GM21526 (cell line): ENCODE data around the gene SBK2.
"Not testable (repeated sequence)": the region's sequence is repeated elsewhere in the genome, so short reads cannot be mapped to it uniquely, and the experiment has no call there.

ENCODE experiments used
- ATAC-seq: cut with Tn5 transposase; IDR thresholded peaks from one replicate; pipeline ENCODE4 v1.9.1; 2021; ENCODE audit warnings: moderate library complexity; ENCODE audit not compliant: unreplicated experiment, low FRiP score

SBK2 gene, protein sequence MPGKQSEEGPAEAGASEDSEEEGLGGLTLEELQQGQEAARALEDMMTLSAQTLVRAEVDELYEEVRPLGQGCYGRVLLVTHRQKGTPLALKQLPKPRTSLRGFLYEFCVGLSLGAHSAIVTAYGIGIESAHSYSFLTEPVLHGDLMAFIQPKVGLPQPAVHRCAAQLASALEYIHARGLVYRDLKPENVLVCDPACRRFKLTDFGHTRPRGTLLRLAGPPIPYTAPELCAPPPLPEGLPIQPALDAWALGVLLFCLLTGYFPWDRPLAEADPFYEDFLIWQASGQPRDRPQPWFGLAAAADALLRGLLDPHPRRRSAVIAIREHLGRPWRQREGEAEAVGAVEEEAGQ

DNA sequence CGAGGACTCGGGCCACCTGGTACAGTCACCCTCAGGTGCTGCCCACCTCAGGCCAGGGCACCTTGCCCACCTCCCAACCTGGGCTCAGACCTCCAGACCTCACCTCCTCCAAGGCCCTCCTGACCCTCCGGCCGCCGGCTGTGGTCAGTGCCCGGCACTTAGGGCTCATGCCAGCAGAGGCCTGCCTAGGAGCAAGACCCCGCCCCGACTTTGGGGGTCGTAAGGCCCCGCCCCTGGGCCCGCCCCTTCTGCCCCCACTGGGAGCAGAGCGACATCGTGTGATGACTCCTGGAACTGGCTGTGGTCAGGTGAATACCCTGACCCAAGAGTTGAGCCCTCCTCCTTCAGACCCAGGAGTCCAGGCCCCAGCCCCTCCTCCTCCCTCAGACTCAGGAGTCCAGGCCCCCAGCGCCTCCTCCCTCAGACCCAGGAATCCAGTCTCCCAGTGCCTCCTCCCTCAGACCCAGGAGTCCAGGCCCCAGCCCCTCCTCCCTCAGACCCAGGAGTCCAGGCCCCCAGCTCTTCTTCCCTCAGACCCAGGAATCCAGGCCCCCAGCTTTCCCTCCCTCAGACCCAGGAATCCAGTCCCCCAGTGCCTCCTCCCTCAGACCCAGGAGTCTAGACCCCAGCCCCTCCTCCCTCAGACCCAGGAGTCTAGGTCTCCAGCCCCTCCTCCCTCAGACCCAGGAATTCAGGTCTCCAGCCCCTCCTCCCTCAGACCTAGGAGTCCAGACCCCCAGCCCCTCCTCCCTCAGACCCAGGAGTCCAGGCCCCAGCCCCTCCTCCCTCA lies at the start of gene SBK2:
TSS of gene SBK2 (minus strand) at position 183 of the 790 bp plus-strand sequence. CDS start 839 bp downstream, outside the sequence.
- no peak for ATAC-seq

DNA sequence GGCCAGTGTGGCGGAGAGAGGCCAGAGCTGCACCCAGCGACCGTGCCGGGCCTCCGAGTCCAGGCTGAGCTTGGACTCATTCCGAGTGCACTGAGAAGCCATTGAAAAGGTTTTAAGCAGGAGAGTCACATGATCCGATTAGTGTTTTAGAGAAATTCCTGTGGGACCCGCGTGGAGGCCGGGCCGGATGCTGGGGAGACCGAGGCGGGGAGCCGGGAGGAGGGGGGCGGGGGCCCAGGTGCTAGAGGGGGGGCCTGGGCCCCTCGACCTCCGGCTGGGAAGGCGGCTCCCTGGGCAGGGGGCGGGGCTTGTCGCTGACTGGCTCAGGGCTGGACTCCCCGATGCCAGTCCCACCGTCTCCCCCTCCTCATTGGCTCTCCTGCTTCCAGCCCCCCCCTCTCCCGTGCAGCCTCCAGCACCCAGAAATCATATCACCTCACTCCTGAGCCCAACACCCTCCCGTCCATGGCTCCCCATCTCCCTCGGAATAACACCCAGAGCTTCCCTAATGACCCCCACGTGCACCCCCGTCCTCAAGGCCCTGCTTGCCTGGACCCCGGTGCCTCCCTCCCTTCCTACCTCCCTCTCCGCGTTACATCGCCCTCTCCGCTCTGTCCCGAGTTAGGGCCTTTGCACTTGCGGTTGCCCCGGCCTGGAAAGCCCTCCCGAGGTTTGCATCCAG lies 48.9 kb upstream of the SBK2 start:
- no peak for ATAC-seq

DNA sequence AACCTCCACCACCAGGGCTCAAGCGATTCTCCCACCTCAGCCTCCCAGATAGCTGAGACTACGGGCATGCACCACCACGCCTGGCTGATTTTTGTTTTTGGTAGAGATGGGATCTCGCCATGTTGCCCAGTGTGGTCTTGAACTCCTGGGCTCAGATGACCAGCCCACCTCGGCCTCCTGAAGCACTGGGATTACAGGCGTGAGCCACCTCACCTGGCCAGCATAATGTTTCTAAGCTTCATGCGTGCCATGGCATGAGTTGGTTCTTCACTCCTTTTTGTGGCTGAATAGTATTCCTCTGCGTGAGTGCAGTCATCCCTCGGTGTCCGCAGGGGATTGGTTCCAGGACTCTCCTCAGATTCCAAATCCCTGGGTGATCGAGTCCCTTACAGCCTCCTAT lies 47.9 kb upstream of the SBK2 start:
- no peak for ATAC-seq

DNA sequence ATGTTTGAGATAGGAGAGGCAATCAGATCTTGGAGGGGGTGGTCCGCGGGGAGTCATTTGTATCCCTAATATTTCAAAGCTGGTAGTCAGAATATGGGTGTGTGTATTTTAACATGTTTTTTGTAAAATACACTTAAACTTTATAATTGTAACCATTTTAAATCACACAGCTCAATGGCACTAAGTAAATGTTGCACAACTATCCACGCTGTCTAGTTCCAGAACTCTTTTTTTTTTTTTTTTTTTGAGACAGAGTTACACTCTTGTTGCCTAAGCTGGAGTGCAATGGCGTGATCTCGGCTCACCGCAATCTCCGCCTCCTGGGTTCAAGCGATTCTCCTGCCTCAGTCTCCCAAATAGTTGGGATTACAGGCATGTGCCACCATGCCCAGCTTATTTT lies 47.0 kb upstream of the SBK2 start:
- ATAC-seq: not testable (repeated sequence)

DNA sequence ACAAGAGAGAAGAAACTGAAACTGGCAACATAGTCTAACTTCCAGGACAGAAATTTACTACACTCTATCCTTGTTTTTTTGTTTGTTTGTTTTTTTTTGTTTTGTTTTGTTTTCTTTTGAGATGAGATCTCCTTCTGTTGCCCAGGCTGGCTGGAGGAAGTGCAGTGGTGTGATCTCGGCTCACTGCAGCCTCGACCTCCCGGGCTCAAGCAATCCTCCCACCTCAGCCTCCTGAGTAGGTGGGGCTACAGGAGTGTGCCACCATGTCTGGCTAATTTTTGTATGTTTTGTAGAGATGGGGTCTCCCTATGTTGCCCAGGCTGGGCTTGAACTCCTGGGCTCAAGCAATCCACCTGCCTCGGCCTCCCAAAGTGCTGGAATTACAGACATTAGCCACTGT lies 45.4 kb upstream of the SBK2 start:
- ATAC-seq: not testable (repeated sequence)

DNA sequence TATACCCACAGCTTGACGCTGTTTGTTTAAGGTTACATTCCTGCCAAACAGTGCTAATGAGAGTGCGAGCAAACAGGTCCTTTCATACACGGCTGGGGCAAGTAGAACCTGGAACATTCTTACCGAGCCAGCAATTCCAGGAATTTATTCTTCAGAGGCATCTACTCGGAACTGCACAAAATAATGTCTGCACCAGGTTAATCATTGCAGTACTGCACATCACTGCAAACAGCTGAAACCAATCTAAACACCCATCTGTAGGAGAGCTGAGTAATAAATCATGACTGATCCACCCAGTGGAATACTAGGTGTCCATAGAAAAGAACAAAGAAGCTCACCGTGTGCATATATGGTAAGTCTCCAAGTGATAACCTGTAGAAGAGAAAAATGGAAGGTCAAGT lies 44.9 kb upstream of the SBK2 start:
- no peak for ATAC-seq

DNA sequence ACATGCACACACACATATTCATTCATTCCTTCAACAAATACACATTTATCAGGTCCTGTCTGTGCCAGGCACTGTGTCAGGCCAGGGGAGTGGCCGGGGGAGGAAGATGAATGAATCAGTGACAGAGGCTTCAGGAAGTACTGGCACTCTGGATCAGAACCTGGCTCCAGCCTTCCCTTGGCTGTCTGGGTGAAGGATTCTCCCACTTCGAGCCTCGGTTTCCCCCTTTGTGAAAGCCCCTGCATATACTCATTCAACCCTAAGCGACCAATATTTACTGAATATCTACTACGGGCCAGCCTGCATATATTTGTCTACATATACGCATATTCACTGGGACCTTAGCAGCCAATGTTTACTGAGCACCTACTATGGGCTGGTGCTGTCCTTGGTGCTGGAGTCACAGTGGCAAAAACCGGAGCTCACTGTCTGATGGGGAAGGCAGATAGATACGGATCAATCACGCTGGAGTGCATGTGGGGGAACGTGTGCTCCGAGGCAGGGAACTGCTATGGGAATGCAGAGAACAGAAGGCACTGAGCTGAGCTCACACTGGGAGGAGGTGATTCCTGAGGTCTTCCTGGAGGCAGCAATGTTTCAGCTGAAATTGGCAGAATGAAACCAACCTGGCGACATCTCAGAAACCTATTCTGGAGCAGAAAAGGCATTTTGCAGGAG lies 44.4 kb upstream of the SBK2 start:
- no peak for ATAC-seq

DNA sequence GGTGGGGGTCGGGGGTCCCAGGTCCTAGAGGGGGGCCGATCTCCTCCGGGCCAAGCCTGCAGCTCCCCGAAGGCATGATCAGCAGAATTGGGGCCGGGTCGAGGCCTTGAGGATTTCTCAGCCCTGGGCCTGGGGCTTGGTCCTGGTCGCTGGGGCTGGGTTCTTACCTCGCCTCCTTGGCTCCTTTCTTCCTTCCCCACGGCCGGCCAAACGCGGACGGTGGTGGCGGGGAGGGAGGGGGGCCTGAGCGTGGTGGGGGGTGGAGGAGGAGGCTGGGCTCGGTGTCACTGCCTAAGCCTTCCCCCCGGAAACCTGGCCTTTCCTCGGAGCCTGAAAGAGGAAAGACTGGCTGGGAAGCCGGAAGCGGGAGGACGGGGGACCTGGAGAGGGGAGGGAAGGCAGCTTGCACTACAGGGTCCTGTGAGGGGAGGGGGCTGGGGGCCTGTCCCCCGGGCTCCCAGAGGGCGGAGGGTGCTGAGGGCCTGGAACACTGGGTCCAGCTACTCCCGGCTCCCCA lies 43.8 kb upstream of the SBK2 start, which contains the start of gene ZNF579:
TSS of gene ZNF579 (minus strand) at position 221 of the 517 bp plus-strand sequence. CDS start 1,209 bp downstream, outside the sequence.
- ATAC-seq: no peak

DNA sequence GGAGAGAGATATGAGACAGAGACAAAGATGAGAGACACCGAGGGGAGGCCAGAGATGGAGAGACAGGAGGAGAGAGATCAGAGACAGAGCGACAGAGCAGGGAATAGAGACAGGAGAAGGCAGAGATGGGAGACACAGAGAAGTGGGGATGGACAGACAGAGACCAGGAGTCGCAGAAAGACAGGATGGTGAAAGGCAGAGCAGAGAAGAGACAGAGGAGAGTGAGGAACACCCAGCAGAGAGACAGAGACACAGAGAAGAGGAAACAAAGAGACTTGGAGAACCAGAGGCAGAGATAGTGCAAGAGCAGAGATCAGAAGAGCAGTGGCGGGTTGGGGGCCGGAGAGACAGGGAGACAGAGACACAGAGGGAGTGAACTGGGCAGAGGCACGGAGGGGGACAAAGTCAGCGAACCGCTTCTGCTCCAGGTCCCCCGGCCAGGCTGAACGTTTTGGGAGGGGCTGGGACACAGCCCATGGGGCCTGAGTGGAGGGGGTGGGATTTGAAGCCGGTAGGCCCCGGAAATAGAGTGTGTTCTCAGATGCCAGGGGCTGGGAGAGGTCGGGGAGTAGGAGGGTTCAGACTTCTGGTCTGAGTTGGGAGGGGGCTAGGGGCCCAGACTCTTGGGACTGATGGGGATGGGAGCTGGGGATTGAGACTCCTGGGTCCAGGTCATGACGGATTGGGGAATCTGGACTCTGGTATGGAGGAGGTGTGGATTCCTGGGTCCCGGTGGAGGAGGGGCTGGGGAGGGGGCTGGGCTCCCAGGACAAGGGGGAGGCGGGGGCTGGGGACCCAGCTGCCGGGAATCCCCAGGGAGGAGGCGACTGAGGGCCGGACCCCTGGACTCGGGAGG lies 43.1 kb upstream of the SBK2 start:
- no peak for ATAC-seq

DNA sequence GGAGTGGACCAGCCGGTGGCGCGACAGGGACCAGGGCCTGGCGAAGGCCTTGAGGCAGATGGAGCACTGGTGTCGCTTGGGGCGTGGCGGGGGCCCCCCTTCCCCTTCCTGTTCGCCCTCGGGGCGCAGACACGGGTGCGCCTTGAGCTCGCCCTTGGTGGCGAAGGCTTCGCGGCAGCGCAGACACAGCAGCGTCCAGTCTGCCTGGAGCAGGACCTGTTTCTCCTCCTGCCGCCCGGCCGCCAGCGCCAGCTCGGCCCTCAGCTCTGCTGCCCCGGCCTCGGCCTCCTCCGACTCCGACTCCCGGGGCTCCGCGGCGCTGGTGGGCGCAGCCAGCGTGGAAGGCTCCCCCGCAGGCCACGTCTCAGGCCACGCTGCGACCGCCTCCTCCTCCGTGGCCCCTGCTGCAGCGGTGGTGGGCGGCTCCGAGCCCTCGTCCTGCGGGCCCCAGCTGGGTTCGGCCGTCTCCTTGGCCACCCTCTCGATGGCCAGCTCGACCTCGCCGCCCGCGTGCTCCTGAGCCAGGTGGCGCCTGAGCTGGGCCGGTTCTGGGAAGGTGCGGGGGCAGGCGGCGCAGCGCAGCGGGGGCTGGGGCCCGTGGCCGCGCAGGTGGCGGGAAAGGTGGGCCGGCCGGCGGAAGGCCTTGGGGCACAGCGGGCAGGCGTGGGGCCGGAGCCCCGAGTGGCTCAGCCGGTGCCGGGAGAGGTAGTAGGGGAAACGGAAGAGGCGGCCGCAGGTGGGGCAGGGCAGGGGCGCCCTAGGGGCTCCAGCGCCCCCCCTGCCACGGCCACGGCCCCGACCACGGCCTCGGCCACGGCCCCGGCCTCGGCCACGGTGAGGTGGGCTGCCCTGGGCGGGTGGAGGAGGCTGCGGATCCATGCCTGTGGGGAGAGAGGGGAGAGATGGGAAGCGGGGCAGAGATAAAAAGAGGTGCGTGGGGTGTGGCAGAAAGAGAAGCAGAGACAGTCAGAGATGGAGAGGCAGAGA lies 42.1 kb upstream of the SBK2 start:
- ATAC-seq: no peak

DNA sequence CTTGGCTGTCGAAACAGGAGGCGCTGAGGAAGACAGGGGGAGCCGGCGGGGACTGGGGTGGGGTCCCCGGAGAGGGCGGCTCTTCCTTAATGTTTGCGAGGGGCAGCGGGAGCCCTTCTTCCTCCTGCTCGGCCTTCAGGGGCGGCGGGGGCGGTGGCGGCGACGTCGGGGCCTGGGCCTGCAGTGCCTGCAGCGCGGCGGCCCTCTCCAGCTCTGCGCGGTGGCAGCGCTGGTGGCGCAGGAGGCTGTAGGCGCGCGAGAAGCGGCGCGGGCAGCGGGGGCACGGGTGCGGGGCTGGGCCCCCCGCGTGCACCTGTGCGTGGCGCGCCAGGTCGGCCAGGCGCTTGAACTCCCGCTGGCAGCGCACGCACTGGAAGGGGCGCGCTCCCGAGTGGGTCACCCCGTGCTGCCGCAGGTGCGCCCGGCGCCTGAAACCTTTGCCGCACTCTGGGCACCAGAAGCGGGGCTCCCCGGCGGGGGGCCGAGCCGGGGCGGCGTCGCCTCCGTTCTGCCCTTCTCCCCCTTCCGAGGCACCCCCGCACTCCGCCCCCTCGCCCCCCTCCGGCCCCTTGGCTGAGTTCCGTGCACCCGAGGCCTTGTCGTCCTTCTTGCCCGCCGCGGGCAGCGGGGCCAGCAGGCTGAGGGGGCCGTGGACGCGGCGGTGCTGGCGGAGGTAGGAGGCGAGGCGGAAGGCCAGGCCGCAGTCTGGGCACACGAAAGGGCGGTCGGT lies 41.3 kb upstream of the SBK2 start:
- no peak for ATAC-seq

DNA sequence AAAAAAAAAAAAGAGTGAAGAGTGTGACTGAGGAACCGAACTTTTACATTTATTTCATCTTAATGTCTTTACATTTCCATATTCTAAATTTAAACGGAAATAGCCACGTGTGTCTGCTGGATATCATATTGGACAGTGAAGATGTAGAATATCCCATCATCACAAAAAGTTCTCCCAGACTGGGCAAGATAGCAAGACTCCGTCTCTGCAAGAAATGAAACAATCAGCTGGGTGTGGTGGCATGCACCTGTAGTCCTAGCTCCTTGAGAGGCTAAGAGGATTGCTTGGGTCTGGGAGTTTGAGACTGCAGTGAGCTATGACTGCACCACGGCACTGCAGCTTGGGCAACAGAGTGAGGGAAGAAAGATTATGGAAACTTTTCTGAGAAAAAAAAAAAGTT lies 39.8 kb upstream of the SBK2 start:
- ATAC-seq: no peak

DNA sequence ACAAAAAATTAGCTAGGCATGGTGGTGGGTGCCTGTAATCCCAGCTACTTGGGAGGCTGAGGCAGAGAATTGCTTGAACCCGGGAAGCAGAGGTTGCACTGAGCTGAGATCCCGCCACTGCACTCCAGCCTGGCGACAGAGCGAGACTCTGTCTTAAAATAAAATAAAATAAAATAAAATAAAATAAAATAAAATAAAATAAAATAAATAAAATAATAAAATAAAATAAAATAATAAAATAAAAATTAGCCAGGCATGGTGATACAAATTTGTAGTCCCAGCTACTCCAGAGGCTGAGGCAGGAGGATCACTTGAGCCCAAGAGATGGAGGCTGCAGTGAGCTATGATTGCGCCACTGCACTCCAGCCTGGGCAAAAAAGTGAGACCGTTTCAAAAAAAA lies 37.0 kb upstream of the SBK2 start:
- not testable (repeated sequence) for ATAC-seq

DNA sequence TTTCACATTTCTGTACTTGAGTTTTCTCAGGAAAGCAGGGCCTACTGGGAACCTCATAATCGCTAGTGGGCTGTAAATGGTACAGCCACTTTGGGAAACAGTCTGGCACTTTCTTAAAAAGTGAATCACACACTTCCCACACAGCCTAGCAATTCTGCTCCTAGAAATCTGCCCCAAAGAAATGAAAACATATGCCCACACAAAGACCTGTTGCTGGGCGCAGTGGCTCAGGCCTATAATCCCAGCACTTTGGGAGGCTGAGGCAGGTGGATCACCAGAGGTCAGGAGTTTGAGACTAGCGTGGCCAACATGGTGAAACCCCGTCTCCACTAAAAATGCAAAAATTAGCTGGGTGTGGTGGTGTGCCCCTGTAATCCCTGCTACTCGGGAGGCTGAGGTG lies 32.5 kb upstream of the SBK2 start:
- ATAC-seq: not testable (repeated sequence)

DNA sequence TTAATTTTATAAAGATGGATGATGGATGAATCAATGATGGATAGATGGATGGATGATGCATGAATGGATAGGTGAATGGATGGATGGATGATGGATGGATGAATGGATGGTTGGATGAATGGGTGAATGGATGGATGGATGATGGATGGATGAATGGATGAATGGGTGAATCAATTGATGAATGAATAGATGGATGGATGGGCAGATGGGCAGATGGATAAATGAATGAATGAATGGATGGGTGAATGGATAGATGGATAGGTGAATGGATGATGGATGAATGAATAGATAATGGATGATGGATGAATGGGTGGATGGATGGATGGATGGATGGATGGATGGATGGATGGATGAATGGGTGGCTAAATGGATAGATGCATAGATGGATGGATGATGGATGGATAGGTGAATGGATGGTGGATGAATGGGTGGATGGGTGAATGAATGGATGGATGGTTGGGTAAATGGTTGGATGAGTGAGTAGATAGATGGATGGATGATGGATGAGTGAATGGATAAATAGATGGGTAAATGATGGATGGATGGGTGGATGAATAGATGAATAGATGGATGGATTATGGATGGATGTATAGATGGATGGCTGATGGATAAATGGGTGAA lies 30.9 kb upstream of the SBK2 start:
- ATAC-seq: no peak

DNA sequence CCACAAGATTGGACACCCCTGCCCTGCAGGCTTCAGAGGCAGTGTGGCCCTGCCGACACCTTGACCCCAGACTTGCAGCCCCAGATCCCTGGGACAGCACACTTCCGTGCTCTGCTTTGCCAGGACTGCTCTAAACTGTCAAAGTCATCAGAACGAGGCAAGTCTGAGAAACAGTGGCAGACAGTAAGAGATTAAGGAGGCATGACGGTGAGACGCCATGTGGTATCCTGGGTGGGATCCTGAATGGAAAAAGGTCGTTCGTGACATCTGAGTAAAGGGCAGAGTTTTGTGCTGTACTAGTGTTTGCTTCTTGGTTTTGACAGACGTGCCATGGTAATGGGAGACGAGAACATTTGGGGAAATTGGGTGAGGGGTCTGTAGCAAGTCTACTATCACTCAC lies 29.9 kb upstream of the SBK2 start:
- ATAC-seq: no peak

DNA sequence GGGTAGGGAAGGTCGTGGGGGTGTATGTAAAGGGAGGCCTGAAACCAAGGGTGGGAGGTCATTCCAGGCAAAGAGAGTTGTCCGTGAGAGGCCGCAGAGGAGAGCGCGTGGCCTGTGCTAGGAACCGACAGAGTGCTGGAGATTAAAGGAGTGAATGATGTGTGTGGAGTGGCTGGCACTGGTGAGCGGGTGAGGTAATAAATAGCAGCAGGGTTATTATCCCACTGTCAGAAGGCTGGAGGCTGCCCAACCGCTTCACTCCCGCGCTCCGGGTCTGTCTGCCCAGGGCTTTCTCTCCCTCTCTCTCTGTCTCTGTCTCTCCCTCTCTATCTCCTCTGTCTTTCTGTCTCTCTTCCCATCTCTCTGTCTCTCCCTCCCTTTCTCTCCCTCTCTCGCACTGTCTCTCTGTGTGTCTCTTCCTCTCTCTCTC lies 26.3 kb upstream of the SBK2 start:
- ATAC-seq: no peak
